Measurements from ENCODE around the gene SYNGR4. TPM values are rescaled to one million over a fixed set of nuclear protein-coding genes. Genes with fewer than 3 reads are reported as not detected.
"Not testable (repeated sequence)": the region's sequence is repeated elsewhere in the genome, so short reads cannot be mapped to it uniquely, and the experiment has no call there.

SYNGR4 gene
- total RNA-seq (not detected), polyA plus RNA-seq (not detected)

GRCh38 chr19:48363810-48364597, at the start of gene SYNGR4, which contains the start of gene TMEM143:
Gene SYNGR4, plus strand, starts transcription at chr19:48364367. Its CDS starts 1,476 bp downstream, at chr19:48365843.
Gene TMEM143, minus strand, starts transcription at chr19:48363940. Its CDS starts 20 bp downstream, at chr19:48363920.
- Histone ChIP-seq H3K27ac (ENCODE audit: insufficient read depth, low read length, poor library complexity, severe bottlenecking) (peak within 1 kb of the TSS; percentile 84), H3K36me3 (ENCODE audit: control insufficient read depth, insufficient read depth, low read length) (no peaks in the 10 kb centered on the region), H3K4me3 (ENCODE audit: low read depth, low read length) (peak within 1 kb of the TSS; percentile 84), H3K4me1 (ENCODE audit: control insufficient read depth, insufficient read depth, low read length, poor library complexity, severe bottlenecking) (peaks cover 18% of the 10 kb centered on the region), H3K27me3 (ENCODE audit: control insufficient read depth, insufficient read depth, low read length) (no peaks in the 10 kb centered on the region), H3K9me3 (ENCODE audit: control insufficient read depth in 2 of 2, low read length in 2 of 2) (no peaks in the 10 kb centered on the region)
- Mint-ChIP-seq H3K27ac (peak within 1 kb of the TSS; percentile 92 to 96 (median 92)), H3K27me3 (peaks cover 5% of the 10 kb centered on the region), H3K9me3 (no peaks in the 10 kb centered on the region), H3K4me1 (peaks cover 0 to 21% (median 5%) of the 10 kb centered on the region in 4 donors), H3K4me3 (peak within 1 kb of the TSS; percentile 85 to 92 (median 89)), H3K36me3 (no peaks in the 10 kb centered on the region)
- DNase-seq: peak; percentile 98 to 100 (median 98)
- peak; percentile 88 to 91 for ATAC-seq (ENCODE audit: low read depth in 2 of 2)

- no peak overlapping the region for H3K27ac ChIP-seq (ENCODE audit: insufficient read depth, low read length, poor library complexity, severe bottlenecking)
- no peak overlapping the region for H3K4me3 Mint-ChIP-seq
- peaks cover 4% of the 10 kb centered on the region for H3K27me3 Mint-ChIP-seq
- DNase-seq (no peak), ATAC-seq (ENCODE audit: low read depth in 2 of 2) (no peak)
- H3K36me3 Mint-ChIP-seq: no peaks in the 10 kb centered on the region
- H3K27me3 ChIP-seq (ENCODE audit: control insufficient read depth, insufficient read depth, low read length): no peaks in the 10 kb centered on the region
- no peaks in the 10 kb centered on the region for H3K36me3 ChIP-seq (ENCODE audit: control insufficient read depth, insufficient read depth, low read length)
- H3K27ac Mint-ChIP-seq: no peak overlapping the region
- peaks cover 0 to 11% (median 7%) of the 10 kb centered on the region in 4 donors for H3K4me1 Mint-ChIP-seq
- peaks cover 10% of the 10 kb centered on the region for H3K4me1 ChIP-seq (ENCODE audit: control insufficient read depth, insufficient read depth, low read length, poor library complexity, severe bottlenecking)
- no peak overlapping the region for H3K4me3 ChIP-seq (ENCODE audit: low read depth, low read length)
- peaks cover 0 to 1% (median 0%) of the 10 kb centered on the region in 7 donors for H3K9me3 Mint-ChIP-seq
- H3K9me3 ChIP-seq (ENCODE audit: control insufficient read depth in 2 of 2, low read length in 2 of 2): no peaks in the 10 kb centered on the region
Measured at GRCh38 chr19:48315712-48316111, 48.5 kb upstream of the SYNGR4 start.

GRCh38 chr19:48317708-48317960, 46.5 kb upstream of the SYNGR4 start:
- not testable (repeated sequence) for H3K27me3 ChIP-seq (ENCODE audit: control insufficient read depth, insufficient read depth, low read length); H3K9me3 Mint-ChIP-seq; DNase-seq; H3K27ac ChIP-seq (ENCODE audit: insufficient read depth, low read length, poor library complexity, severe bottlenecking); H3K27ac Mint-ChIP-seq; H3K36me3 ChIP-seq (ENCODE audit: control insufficient read depth, insufficient read depth, low read length); H3K36me3 Mint-ChIP-seq; H3K4me3 Mint-ChIP-seq; H3K9me3 ChIP-seq (ENCODE audit: control insufficient read depth in 2 of 2, low read length in 2 of 2); H3K4me3 ChIP-seq (ENCODE audit: low read depth, low read length); ATAC-seq (ENCODE audit: low read depth in 2 of 2)
- Mint-ChIP-seq H3K27me3 (peaks cover 11% of the 10 kb centered on the region), H3K4me1 (peaks cover 0 to 30% (median 19%) of the 10 kb centered on the region in 4 donors)
- peaks cover 24% of the 10 kb centered on the region for H3K4me1 ChIP-seq (ENCODE audit: control insufficient read depth, insufficient read depth, low read length, poor library complexity, severe bottlenecking)

- peaks cover 32% of the 10 kb centered on the region for H3K4me1 ChIP-seq (ENCODE audit: control insufficient read depth, insufficient read depth, low read length, poor library complexity, severe bottlenecking)
- no peaks in the 10 kb centered on the region for H3K36me3 ChIP-seq (ENCODE audit: control insufficient read depth, insufficient read depth, low read length)
- Mint-ChIP-seq H3K9me3 (peaks cover 0 to 2% (median 0%) of the 10 kb centered on the region in 7 donors), H3K4me1 (peaks cover 0 to 38% (median 25%) of the 10 kb centered on the region in 4 donors), H3K27me3 (peaks cover 12% of the 10 kb centered on the region), H3K4me3 (no peak overlapping the region), H3K27ac (no peak overlapping the region), H3K36me3 (no peaks in the 10 kb centered on the region)
- DNase-seq (no peak), ATAC-seq (ENCODE audit: low read depth in 2 of 2) (no peak)
- H3K27ac ChIP-seq (ENCODE audit: insufficient read depth, low read length, poor library complexity, severe bottlenecking): no peak overlapping the region
- no peak overlapping the region for H3K4me3 ChIP-seq (ENCODE audit: low read depth, low read length)
- H3K27me3 ChIP-seq (ENCODE audit: control insufficient read depth, insufficient read depth, low read length): no peaks in the 10 kb centered on the region
- no peaks in the 10 kb centered on the region for H3K9me3 ChIP-seq (ENCODE audit: control insufficient read depth in 2 of 2, low read length in 2 of 2)
Measured at GRCh38 chr19:48318286-48318987, 45.7 kb upstream of the SYNGR4 start.

- H3K27me3 Mint-ChIP-seq: peaks cover 12% of the 10 kb centered on the region
- peaks cover 0 to 53% (median 36%) of the 10 kb centered on the region in 4 donors for H3K4me1 Mint-ChIP-seq
- peak in 1 of 2 donors; percentile 10 for ATAC-seq (ENCODE audit: low read depth in 2 of 2)
- peaks cover 0 to 1% (median 0%) of the 10 kb centered on the region in 7 donors for H3K9me3 Mint-ChIP-seq
- no peaks in the 10 kb centered on the region for H3K36me3 ChIP-seq (ENCODE audit: control insufficient read depth, insufficient read depth, low read length)
- DNase-seq: peak; percentile 69 to 73 (median 69)
- H3K36me3 Mint-ChIP-seq: peaks cover 3% of the 10 kb centered on the region
- H3K4me3 Mint-ChIP-seq: peak overlapping the region; percentile 46 to 99 (median 96)
- peak overlapping the region; percentile 99 for H3K27ac ChIP-seq (ENCODE audit: insufficient read depth, low read length, poor library complexity, severe bottlenecking)
- no peak overlapping the region for H3K4me3 ChIP-seq (ENCODE audit: low read depth, low read length)
- H3K4me1 ChIP-seq (ENCODE audit: control insufficient read depth, insufficient read depth, low read length, poor library complexity, severe bottlenecking): peaks cover 47% of the 10 kb centered on the region
- H3K27ac Mint-ChIP-seq: peak overlapping the region; percentile 66 to 100 (median 99)
- H3K27me3 ChIP-seq (ENCODE audit: control insufficient read depth, insufficient read depth, low read length): no peaks in the 10 kb centered on the region
- H3K9me3 ChIP-seq (ENCODE audit: control insufficient read depth in 2 of 2, low read length in 2 of 2): no peaks in the 10 kb centered on the region
Measured at GRCh38 chr19:48319647-48320541, 44.3 kb upstream of the SYNGR4 start.

GRCh38 chr19:48321372-48321621, 42.9 kb upstream of the SYNGR4 start:
- no peaks in the 10 kb centered on the region for H3K9me3 ChIP-seq (ENCODE audit: control insufficient read depth in 2 of 2, low read length in 2 of 2)
- peaks cover 53% of the 10 kb centered on the region for H3K4me1 ChIP-seq (ENCODE audit: control insufficient read depth, insufficient read depth, low read length, poor library complexity, severe bottlenecking)
- peaks cover 0 to 3% (median 0%) of the 10 kb centered on the region in 7 donors for H3K9me3 Mint-ChIP-seq
- H3K27ac Mint-ChIP-seq: peak overlapping the region; percentile 97 to 100 (median 99)
- peak; percentile 88 to 98 (median 95) for DNase-seq
- H3K27me3 Mint-ChIP-seq: peaks cover 12% of the 10 kb centered on the region
- H3K36me3 Mint-ChIP-seq: peaks cover 8% of the 10 kb centered on the region
- H3K36me3 ChIP-seq (ENCODE audit: control insufficient read depth, insufficient read depth, low read length): no peaks in the 10 kb centered on the region
- peak; percentile 50 to 56 for ATAC-seq (ENCODE audit: low read depth in 2 of 2)
- peak overlapping the region; percentile 93 to 99 (median 97) for H3K4me3 Mint-ChIP-seq
- peaks cover 0 to 61% (median 42%) of the 10 kb centered on the region in 4 donors for H3K4me1 Mint-ChIP-seq
- peak overlapping the region; percentile 99 for H3K27ac ChIP-seq (ENCODE audit: insufficient read depth, low read length, poor library complexity, severe bottlenecking)
- no peaks in the 10 kb centered on the region for H3K27me3 ChIP-seq (ENCODE audit: control insufficient read depth, insufficient read depth, low read length)
- peak overlapping the region; percentile 72 for H3K4me3 ChIP-seq (ENCODE audit: low read depth, low read length)

Measured in CD4-positive, CD25-positive, alpha-beta regulatory T cell (primary cell).